Measurements from ENCODE around the gene GP2.

The GP2 gene

DNA sequence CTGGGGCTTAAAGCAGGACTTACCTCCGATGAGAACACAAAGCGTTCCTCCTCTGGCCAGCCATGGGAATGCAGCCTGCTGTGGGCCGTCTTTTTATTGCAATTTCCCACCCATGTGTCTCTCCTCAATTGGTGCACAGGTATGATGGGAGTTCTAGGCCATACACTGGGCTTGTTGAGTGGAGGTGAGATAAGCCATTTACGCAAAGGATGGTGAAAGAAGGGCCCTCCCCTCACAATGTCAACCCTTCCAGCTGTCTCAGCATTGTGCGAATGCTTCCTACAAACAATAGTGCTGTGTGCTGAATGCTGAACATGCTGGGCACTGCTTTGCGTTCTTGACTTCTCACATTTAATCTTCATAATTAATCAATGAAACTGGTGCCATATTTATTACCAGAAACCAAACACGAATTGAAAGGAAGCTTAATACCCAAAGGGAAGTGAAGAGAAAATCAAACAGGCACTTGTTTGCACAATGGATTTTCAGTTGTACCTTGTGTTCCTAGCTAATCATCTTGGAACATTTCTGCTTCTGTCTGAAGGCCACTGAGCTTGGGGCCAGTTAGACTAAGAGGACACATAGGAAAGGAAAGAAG lies at the start of gene GP2:
Gene GP2 (minus strand): TSS at position 70 of the 598 bp plus-strand sequence. CDS start 1,082 bp downstream, outside the sequence.
- ChIA-PET POLR2A (no interaction called here), CTCF (no interaction called here)
- TF ChIP-seq ELF4 (IDR thresholded peaks at IDR 0.05) (no peak), ARNT (IDR thresholded peaks at IDR 0.05) (no peak), FOXK2 (IDR thresholded peaks at IDR 0.05) (no peak), ZNF384 (IDR thresholded peaks at IDR 0.05) (no peak), CTBP1 (IDR thresholded peaks at IDR 0.05; ENCODE audit: borderline replicate concordance) (no peak), FOXA1 (IDR thresholded peaks at IDR 0.05) (no peak), L3MBTL2 (conservative IDR thresholded peaks at IDR 0.05) (no peak), TARDBP (IDR thresholded peaks at IDR 0.05) (no peak), NFRKB (IDR thresholded peaks at IDR 0.05) (no peak), BHLHE40 (IDR thresholded peaks at IDR 0.05; ENCODE audit: borderline replicate concordance) (no peak)
- TF ChIP-seq, protein P1, sequence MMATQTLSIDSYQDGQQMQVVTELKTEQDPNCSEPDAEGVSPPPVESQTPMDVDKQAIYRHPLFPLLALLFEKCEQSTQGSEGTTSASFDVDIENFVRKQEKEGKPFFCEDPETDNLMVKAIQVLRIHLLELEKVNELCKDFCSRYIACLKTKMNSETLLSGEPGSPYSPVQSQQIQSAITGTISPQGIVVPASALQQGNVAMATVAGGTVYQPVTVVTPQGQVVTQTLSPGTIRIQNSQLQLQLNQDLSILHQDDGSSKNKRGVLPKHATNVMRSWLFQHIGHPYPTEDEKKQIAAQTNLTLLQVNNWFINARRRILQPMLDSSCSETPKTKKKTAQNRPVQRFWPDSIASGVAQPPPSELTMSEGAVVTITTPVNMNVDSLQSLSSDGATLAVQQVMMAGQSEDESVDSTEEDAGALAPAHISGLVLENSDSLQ (IDR thresholded peaks at IDR 0.05), result no peak
- peak; percentile 18 for DNase-seq (ENCODE audit: extremely low spot score)

DNA sequence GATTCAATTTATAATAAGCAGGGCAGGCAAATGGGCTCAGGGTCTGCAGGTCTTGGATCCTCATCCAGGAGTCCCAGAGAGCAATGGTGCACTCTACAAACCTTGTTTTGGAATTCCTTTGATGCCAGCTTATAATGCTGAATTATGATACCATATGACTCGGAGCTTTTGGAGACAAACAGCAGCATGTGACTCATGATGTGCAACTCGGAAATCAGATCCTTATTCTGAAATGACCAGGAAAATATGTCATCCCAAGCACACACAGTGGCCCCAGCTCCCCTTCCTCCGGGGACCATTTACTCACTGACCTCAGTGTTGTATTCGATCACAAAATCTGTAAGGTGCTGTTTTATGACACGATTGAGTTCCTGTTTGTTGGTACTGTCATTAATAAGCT lies 45.4 kb upstream of the GP2 start:
- ChIA-PET CTCF (no interaction called here), POLR2A (no interaction called here)
- no peak for TF ChIP-seq CTBP1 (IDR thresholded peaks at IDR 0.05; ENCODE audit: borderline replicate concordance)
- TF ChIP-seq SUZ12 (IDR thresholded peaks at IDR 0.05), result no peak
- TF ChIP-seq ARNT (IDR thresholded peaks at IDR 0.05), result no peak
- TF ChIP-seq L3MBTL2 (conservative IDR thresholded peaks at IDR 0.05), result no peak
- TF ChIP-seq FOXM1 (IDR thresholded peaks at IDR 0.05; ENCODE audit: borderline replicate concordance), result no peak
- TF ChIP-seq, protein P1 (IDR thresholded peaks at IDR 0.05), result no peak
- TF ChIP-seq NFRKB (IDR thresholded peaks at IDR 0.05), result no peak
- TF ChIP-seq ZNF384 (IDR thresholded peaks at IDR 0.05), result no peak
- no peak for TF ChIP-seq TARDBP (IDR thresholded peaks at IDR 0.05)
- TF ChIP-seq ELF4 (IDR thresholded peaks at IDR 0.05), result no peak
- no peak for TF ChIP-seq FOXK2 (IDR thresholded peaks at IDR 0.05)
- no peak for TF ChIP-seq FOXA1 (IDR thresholded peaks at IDR 0.05)
- TF ChIP-seq BHLHE40 (IDR thresholded peaks at IDR 0.05; ENCODE audit: borderline replicate concordance), result no peak
- no peak for TF ChIP-seq LEF1 (IDR thresholded peaks at IDR 0.05; ENCODE audit: borderline replicate concordance)
- no peak for TF ChIP-seq HDGF (IDR thresholded peaks at IDR 0.05; ENCODE audit: borderline replicate concordance)
- TF ChIP-seq SP1 (IDR thresholded peaks at IDR 0.05), result no peak
- DNase-seq (ENCODE audit: extremely low spot score), result no peak

DNA sequence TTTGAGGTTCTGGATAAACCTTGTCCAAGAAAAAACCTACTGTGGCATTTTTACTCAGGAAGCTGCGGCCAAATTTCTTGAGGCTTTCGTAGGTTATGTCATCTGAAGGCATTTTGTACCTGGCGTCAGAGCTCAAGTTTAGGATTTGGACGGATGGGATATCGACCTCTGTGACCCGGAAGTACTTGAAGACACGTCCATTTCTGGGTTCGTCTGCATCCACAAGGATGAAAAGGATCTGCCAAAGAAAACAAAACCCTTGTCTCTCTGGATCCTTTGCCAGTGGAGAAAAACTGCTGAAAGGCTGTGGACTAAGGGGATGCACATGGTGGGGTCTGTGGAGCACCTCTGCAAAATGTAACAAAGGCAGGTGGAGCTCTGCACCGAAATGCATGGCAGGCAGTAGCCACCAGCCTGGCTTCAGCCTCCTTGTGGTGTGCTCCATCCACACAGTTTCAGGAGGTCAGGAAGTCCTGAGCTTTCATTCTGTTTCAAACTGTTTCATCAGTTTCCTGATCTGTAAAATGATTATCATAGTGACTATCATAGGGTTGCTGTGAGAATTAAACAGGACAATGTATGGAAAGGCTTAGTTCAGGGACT lies 42.2 kb upstream of the GP2 start:
- ChIA-PET POLR2A (no interaction called here), CTCF (interaction anchor here (0.7 to 1.1 kb wide), 2 partner anchors 16 to 663 kb away, joined by 3 to 5 read pairs; no protein-coding TSS in a partner anchor)
- DNase-seq (ENCODE audit: extremely low spot score), result no peak
- TF ChIP-seq HDGF (IDR thresholded peaks at IDR 0.05; ENCODE audit: borderline replicate concordance), result no peak
- no peak for TF ChIP-seq L3MBTL2 (conservative IDR thresholded peaks at IDR 0.05)
- TF ChIP-seq LEF1 (IDR thresholded peaks at IDR 0.05; ENCODE audit: borderline replicate concordance), result no peak
- no peak for TF ChIP-seq ELF4 (IDR thresholded peaks at IDR 0.05)
- TF ChIP-seq ZNF384 (IDR thresholded peaks at IDR 0.05), result no peak
- no peak for TF ChIP-seq NFRKB (IDR thresholded peaks at IDR 0.05)
- no peak for TF ChIP-seq FOXK2 (IDR thresholded peaks at IDR 0.05)
- TF ChIP-seq SUZ12 (IDR thresholded peaks at IDR 0.05), result no peak
- no peak for TF ChIP-seq ARNT (IDR thresholded peaks at IDR 0.05)
- no peak for TF ChIP-seq CTBP1 (IDR thresholded peaks at IDR 0.05; ENCODE audit: borderline replicate concordance)
- TF ChIP-seq, protein P1 (IDR thresholded peaks at IDR 0.05), result no peak

DNA sequence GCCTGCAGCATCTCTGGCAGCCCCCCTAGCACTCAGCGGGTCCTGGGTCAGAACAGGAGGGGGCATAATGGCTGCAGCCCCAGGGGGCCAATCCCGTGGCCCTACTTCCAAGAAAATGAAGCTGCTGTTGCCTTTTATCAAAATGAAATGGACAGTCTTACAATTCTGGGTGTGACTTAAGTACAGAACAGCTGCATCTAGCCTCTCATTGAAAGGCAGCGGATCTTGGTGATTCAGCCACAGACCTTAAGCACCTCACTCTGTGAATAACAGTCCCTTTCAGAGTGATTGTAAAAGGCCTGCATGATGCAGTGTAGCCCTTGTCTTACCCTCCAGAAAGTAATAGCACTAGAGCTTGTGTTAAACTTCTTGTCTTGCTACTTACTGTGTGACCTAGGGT lies 36.7 kb upstream of the GP2 start:
- TF ChIP-seq CTBP1 (IDR thresholded peaks at IDR 0.05; ENCODE audit: borderline replicate concordance) (no peak), NFRKB (IDR thresholded peaks at IDR 0.05) (no peak), ARNT (IDR thresholded peaks at IDR 0.05) (no peak), TARDBP (IDR thresholded peaks at IDR 0.05) (no peak), SP1 (IDR thresholded peaks at IDR 0.05) (no peak), FOXM1 (IDR thresholded peaks at IDR 0.05; ENCODE audit: borderline replicate concordance) (no peak), SUZ12 (IDR thresholded peaks at IDR 0.05) (no peak), ELF4 (IDR thresholded peaks at IDR 0.05) (no peak), HDGF (IDR thresholded peaks at IDR 0.05; ENCODE audit: borderline replicate concordance) (no peak), ZNF384 (IDR thresholded peaks at IDR 0.05) (no peak), BHLHE40 (IDR thresholded peaks at IDR 0.05; ENCODE audit: borderline replicate concordance) (no peak)
- TF ChIP-seq, protein P1 (IDR thresholded peaks at IDR 0.05), result no peak
- ChIA-PET POLR2A (no interaction called here), CTCF (no interaction called here)
- DNase-seq (ENCODE audit: extremely low spot score), result no peak

DNA sequence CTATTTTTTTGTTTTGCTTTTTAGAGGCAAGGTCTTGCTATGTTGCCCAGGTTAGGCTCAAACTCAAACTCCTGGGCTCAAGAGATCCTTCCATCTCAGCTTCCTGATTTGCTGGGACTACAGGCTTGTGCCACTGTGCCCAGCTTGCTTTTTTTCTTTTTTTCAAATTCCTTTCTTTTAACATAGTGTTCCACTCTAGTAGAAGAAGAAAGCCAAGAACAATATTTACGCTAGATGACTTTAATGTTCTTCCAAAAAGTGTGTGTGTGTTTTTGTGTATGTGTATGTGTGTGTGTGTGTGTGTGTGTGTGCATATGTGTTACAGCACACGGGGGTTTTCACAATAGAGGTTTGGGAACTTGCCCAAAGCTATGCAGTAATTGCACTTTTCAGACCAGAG lies 35.9 kb upstream of the GP2 start:
- POLR2A ChIA-PET, result no interaction called here
- DNase-seq (ENCODE audit: extremely low spot score), result no peak
- CTCF ChIA-PET, result no interaction called here
- TF ChIP-seq L3MBTL2 (conservative IDR thresholded peaks at IDR 0.05), result no peak
- no peak for TF ChIP-seq ZNF384 (IDR thresholded peaks at IDR 0.05)
- no peak for TF ChIP-seq ARNT (IDR thresholded peaks at IDR 0.05)
- no peak for TF ChIP-seq HDGF (IDR thresholded peaks at IDR 0.05; ENCODE audit: borderline replicate concordance)
- TF ChIP-seq BHLHE40 (IDR thresholded peaks at IDR 0.05; ENCODE audit: borderline replicate concordance), result no peak
- no peak for TF ChIP-seq LEF1 (IDR thresholded peaks at IDR 0.05; ENCODE audit: borderline replicate concordance)
- no peak for TF ChIP-seq SP1 (IDR thresholded peaks at IDR 0.05)
- no peak for TF ChIP-seq FOXA1 (IDR thresholded peaks at IDR 0.05)
- TF ChIP-seq TARDBP (IDR thresholded peaks at IDR 0.05), result no peak
- no peak for TF ChIP-seq FOXK2 (IDR thresholded peaks at IDR 0.05)
- TF ChIP-seq FOXM1 (IDR thresholded peaks at IDR 0.05; ENCODE audit: borderline replicate concordance), result no peak
- TF ChIP-seq SUZ12 (IDR thresholded peaks at IDR 0.05), result no peak
- TF ChIP-seq NFRKB (IDR thresholded peaks at IDR 0.05), result no peak

All from HEK293T (cell line).